ENCODE results near the gene HDGFL1. TPM values are rescaled to one million over a fixed set of nuclear protein-coding genes. Genes with fewer than 3 reads are reported as not detected.

HDGFL1 gene
- not detected in 2 replicates for total RNA-seq (2014; rRNA removed; shearing (Covaris generic))

GRCh38 chr6:22569281-22570184 lies at the start of gene HDGFL1:
Gene HDGFL1 (plus strand): TSS chr6:22569566. CDS start chr6:22569576, 10 bp downstream.

All from A375 (cell line).